Right lung (tissue), 5 donors: ENCODE measurements around the gene CTIF. TPM values are rescaled to one million over a fixed set of nuclear protein-coding genes. Genes with fewer than 3 reads are reported as not detected.

Source experiments
- DNase-seq, 2 donors: peaks; one replicate each; pipeline ENCODE4 v3.0.0-alpha.2; 2013
- polyA plus RNA-seq, 5 donors: library from polyadenylated mRNA; unstranded; fragments of 120-200 nt; gene quantifications; one replicate each; pipeline versions ENCODE4 v1.2.1 to v1.2.3, GENCODE V29; 2013; ENCODE audit warnings: inconsistent platforms in 1 of 5, low replicate concordance in 1 of 5; ENCODE audit not compliant: insufficient read length in 5 of 5, insufficient read depth in 1 of 5

CTIF gene
- polyA plus RNA-seq, 5 donors, result 21.9 to 37.3 (median 32.3) TPM

GRCh38 chr18:48896875-48897511 lies 358.2 kb downstream of the CTIF start:
- no peak for DNase-seq

GRCh38 chr18:48897531-48897930 lies 358.7 kb downstream of the CTIF start:
- DNase-seq, result no peak

- DNase-seq, result no peak
Observed at GRCh38 chr18:48898521-48898920, 359.7 kb downstream of the CTIF start.

- no peak for DNase-seq
Observed at GRCh38 chr18:48899558-48900174, 360.8 kb downstream of the CTIF start.

GRCh38 chr18:48900469-48900868 lies 361.6 kb downstream of the CTIF start:
- DNase-seq, result no peak

DNA sequence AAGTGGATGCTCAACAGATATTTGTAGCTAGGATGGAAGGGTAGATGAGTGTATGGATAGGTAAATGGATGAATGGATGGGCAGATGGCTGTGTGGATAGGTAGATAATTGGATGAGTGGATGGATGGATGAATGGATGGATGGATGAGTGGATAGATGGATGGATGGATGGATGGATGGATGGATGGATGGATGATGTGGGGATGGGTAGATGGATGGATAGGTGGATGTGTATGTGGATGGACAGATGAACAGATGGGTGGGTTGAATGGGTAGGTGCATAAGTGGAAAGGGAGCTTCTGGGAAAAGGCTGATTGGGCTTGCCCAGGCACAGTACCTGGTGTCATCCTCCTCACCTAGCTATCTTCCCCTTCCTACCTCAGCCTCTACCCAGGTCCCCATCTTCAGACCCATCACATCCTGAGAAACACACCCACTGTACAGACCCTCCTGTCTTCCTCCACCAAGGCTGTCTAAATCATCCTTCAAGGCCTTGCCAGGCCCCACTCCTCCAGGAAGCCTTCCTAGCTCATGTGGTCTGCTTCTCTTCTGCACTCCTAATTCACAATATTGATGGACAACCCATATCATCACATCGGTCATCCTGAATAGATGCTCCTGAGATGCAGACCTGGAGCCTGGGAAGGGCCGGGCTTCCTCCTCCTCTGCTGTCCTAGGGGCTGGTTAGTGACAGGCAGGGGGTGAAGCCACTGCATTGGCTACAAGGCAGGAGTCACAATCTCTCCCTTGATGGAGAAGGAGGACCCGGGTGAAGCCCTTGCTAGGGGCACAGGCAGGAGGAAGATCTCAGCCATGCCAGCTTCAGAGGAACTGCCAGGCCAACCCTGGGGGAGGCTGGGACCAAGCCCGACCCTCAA lies 362.6 kb downstream of the CTIF start:
- DNase-seq, result no peak

DNA sequence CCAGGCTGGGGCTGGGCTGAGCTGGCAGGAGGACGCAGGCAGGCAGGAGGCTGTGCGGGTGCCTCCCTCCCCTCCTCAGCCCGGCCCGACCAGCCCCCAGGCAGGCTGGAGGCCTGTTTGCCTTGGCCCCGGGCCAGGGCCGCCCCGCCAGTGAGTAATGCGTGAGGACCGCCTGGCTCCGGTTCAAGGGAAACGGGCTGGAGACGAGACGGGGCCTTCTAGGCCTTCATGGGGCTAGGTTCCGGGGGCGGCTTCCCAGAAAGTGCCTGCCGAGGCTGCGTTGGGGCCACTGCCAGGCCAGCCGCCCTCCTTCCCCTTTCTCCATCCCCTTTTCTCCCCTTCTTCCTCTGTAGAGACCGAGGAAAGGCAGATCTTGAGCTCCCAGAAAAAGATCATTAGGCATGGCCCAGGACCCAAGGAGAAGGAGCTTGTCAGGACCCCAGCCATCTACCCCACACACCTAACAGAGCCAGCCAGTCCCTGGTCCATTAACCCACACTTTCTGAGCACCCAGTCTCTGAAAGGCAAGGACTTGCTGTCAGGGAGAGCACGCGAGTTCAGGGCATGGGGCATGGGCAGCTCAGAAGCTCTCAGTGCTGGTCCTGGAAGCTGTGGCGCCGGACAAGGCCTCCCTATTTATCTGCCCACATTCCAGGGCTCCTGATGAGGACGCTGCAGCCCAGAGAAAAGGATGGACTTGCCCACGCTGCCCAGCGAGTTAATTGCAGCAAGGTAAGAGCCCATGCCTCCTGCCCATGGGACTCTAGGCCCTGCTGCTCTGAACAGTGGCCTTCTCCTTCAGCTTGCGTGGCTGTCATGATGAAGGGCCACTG lies 363.4 kb downstream of the CTIF start:
- peak; percentile 89 for DNase-seq

- no peak for DNase-seq
Observed at GRCh38 chr18:48902856-48903601, 364.2 kb downstream of the CTIF start.

DNA sequence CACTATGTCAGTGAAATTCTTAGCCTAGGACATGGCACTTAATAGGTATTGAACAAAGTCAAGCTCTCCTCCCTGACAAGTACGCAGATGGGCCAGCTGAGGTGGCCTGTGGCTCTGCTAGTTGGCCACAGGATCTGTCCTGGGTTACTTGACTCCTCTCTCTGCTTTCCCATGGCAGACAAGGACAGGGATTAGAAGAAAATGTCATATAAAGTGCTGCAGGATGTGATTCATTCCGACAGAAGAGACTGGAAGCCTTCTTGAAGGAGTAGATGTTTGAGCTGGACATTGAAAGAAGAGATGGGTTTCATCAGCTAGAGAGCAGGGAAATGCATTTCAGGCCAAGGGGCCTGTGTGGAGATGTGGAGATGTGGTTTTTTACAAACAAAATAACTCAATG lies 365.3 kb downstream of the CTIF start:
- no peak for DNase-seq

- DNase-seq, result no peak
Observed at GRCh38 chr18:48904847-48905394, 366.1 kb downstream of the CTIF start.

DNA sequence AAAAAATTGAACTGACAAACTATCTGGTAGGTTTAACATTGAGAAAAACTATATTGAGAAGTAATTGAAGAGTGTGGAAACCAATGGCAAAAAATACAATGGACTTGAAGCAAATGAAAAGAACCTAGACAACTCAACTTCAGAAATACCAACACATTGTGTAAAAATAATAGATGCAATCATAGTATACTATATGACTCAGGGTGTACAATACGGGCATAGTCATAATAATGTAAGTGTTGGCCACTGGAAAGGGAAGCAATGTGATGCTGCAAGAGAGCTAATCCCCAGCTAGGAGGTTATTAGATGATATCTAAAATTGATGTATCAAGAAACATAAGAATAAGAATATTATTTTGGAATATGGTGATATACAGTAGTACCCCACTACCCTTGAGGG lies 366.7 kb downstream of the CTIF start:
- DNase-seq, result no peak

GRCh38 chr18:48908916-48909315 lies 370.1 kb downstream of the CTIF start:
- DNase-seq, result no peak

- no peak for DNase-seq
Observed at GRCh38 chr18:48909721-48910120, 370.9 kb downstream of the CTIF start.

- no peak for DNase-seq
Observed at GRCh38 chr18:48910972-48911545, 372.2 kb downstream of the CTIF start.

Other genes starting within 250 kb of the CTIF start
- gene ZBTB7C, start 129.6 kb upstream of the CTIF start, polyA plus RNA-seq, result 1 to 10 TPM; 1.7 to 3.5 (median 2.2) TPM